HG03108 (cell line): Measurements from ENCODE around the gene JAM3.

ENCODE experiments used
- ATAC-seq: cut with Tn5 transposase; IDR thresholded peaks from one replicate; pipeline ENCODE4 v1.9.1; 2021; ENCODE audit warnings: moderate library complexity; ENCODE audit not compliant: unreplicated experiment

JAM3 gene

DNA sequence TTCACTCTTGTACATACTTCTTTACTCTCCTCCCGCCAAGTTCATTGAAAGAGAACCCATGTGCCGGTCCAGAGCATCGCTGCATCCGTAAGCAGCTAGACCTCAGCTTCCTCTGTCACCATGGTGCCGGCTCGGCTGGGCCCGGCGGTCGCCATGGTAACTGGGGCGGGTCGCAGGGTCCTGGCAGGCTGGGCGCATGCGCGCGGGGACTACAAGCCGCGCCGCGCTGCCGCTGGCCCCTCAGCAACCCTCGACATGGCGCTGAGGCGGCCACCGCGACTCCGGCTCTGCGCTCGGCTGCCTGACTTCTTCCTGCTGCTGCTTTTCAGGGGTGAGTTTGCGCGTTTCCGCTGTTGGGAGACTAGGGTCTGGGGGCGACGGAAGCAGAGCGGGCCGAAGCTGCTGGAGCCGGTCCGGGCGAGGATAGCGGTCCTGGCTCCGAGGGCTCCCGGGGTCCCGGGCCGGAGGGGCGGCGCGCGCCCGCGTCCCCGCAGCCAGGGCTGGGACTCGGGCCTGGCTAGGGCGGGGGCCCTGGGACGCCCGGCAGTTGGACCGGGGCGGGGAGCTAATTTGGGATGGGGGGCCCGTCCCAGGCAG is at the start of gene JAM3:
Gene JAM3, plus strand, starts transcription at position 244 of the 597 bp plus-strand sequence. Its CDS starts 12 bp downstream, at position 256.
- peak; percentile 70 for ATAC-seq

- no peak for ATAC-seq
Observed at GRCh38 chr11:134019500-134019899, 49.4 kb upstream of the JAM3 start.

DNA sequence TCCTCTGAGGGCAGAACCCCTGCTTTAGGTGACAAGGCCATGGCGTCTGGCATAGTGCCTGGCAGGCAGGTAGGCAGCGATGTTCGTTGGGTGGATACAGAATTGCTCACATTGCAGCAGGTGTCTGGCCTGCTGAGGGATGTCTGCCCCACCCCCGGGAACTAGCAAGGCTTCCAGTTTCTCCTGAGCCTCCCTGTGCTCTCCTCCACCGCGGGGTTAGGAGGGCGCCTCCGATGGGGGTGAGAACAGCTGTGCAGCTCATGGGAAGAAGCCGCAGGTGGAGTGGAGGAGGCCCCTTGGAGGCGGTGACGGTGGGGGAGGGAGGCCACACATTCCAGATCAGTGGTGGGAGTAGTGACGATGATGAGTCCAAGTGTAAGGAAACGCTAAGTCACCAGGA is 48.3 kb upstream of the JAM3 start:
- no peak for ATAC-seq

DNA sequence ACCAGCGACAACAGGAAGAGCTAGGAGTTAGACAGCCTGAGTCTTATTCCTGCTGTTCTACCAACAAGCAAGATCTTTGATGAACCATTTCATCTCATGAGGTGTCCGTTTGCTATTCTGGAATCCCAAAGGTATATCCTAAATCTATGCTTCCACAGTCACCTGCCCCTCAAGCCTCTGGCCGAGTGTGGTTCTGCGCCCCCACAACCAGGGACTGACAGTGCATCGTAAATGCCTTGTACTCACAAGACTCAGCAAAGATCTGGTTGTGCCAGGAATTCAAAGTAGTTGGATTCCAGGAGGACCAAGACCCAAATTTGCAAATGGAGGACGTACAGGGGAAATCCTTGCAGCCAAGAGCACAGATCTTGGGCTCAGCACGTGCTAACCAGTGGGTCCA is 47.5 kb upstream of the JAM3 start:
- no peak for ATAC-seq

DNA sequence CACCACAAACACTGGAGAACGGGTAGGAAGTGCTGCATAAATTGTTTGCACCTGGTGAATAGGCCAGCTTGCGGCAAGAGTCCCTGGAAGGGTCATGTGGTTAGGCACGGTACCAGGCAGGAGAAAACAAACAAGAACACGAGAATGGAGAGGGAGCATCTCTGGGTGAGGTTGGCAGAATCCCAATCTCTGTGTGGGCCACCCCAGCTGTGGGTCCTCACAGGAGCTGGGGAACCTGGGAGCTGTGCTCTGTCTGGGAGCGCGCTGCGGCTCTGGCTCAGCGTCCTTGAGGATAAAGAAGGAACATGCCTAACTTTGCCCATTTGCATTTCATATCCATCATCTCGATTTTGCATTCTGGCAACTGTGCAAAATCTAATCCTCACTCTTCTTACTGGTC is 46.1 kb upstream of the JAM3 start:
- ATAC-seq = no peak

DNA sequence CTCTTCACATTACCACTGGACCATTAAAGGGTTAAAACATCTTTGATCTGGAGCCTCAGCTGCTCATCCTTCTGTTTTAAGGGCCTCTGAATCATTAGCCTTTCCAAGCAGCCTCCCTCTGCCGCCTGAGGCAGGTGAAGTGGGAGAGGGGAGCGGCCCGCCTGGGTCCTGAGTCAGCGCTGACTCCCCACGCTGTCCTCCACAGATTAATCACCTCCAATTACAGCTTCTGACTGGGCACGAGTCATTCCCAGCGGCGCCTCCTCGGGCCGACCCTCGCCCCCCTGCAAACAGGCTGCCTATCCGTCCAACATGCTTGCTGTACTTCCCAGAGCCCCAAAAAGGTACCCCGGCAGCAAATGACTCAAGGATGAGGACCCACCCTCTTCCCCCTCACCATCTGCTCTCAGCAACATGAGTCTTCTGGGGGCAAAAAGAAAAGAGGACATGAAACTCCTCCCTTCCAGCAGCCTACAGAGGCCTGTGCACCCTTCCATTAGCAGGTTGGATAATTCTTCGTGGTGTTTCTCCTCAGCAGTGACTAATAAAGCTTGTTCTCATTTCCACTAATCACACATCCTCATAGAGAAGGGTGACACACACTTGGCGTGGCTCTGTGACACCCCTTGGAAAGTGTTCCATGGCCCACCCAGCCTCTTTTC is 44.3 kb upstream of the JAM3 start:
- no peak for ATAC-seq

DNA sequence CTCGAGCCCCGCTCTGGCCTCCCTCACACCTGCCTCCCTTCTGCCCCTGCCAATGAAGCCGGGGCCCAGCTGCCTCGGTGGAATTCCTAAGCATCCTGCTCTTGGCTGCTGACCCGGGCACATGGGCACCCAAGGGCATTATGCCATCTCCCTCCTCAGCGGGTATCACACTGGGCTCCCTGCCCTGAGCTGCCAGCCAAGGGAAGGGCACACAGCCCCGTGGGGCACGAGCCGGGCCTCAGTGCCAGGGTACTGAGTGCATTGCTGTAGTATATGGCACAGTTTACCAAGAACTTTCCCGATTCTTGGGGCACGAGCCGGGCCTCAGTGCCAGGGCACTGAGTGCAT is 43.8 kb upstream of the JAM3 start:
- ATAC-seq = no peak

- ATAC-seq = no peak
Observed at GRCh38 chr11:134026655-134027343, 42.1 kb upstream of the JAM3 start.

DNA sequence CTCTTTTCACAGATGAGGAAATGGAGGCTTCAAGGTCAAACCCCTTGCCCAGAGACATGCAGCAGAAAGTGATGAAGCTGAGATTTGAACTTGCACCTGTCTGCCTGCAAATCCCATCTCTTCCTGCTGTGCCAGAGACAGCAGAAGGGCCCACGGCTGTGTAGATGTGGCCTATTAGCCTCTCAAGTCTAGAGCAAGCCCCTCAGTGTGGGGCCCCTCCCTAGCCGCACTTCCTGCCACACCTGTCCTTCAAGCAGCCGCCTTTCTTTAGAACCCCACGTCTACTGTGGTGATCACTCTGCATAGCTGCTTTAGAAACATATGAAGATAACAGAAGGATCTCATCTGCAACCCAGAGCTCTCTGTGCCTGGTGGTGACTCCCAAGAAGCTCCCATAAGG is 41.2 kb upstream of the JAM3 start:
- no peak for ATAC-seq

DNA sequence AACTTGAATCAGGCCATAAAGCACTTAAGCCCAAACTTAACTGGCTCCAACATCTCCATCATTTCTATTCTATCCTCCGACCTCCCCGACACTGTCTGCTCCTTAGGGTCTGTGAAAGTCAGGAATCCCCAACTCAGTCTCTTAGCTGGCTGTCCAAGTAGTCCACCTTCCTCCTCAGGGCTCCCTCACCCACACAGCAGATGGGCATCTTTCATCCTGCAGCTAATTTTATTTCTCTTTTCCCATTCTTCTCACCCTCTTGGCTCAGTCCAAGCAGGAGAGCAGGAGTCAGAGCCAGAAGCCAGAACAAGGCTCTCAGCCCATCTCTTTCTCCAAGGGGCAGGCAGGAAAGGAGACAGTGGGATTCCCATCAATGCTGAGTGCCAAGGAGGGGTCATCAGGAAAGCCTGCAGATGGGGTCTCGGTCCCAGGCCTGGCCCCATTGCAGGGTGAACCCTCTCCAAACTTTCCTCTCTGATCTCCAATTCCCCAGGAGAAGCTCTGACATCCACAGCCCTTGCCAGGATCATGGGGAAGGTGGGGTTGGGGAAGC is 40.4 kb upstream of the JAM3 start:
- ATAC-seq = no peak

- no peak for ATAC-seq
Observed at GRCh38 chr11:134030853-134031252, 38.0 kb upstream of the JAM3 start.

GRCh38 chr11:134032043-134032442 is 36.8 kb upstream of the JAM3 start:
- no peak for ATAC-seq

GRCh38 chr11:134032501-134033091 is 36.3 kb upstream of the JAM3 start:
- no peak for ATAC-seq

GRCh38 chr11:134033276-134033675 is 35.6 kb upstream of the JAM3 start:
- no peak for ATAC-seq

- ATAC-seq = peak; percentile 51
Observed at GRCh38 chr11:134033696-134034491, 35.0 kb upstream of the JAM3 start.

DNA sequence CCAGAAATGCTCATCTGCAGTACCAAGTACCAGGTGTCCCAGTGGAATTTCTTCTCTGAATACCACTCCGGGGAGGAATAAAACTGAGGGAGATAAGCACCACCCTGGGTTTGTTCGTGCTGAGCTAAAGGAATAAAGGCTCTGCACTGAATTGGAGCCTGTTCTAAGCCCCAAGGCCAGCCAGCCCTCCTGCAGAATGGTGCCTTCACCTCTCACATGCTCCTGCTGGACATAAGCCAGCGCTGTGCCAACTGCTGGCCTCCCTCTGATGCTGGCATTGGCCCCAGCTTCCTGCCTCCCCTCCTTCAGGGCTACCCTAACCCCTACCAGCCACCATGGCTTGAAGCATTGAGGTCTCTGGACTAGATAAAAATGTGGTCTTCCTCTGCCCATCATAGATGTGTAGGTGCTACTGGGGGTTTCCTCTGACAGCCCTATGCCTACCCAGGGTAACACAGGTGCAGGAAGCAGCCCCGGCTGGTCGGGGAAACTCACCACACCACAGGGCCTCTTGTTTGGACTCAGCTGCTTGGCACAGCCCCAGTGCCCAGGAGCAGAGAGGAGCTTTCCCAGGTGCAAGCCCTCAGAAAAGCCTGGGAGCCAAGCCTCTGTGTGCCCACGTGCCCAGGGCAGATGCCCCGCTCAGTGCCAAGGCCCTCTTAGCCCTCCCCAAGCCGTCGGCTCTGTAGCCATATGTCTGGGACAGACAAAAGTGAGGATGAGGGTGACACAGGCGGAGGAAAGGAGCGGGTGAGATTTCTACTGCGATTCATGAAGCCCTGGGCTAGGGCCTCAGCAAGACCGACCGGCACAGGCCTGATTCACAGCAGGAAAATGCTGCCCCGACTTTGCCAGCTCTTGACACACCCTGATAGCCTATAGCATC is 34.1 kb upstream of the JAM3 start:
- ATAC-seq = no peak

- no peak for ATAC-seq
Observed at GRCh38 chr11:134036492-134037045, 32.3 kb upstream of the JAM3 start.

- peak; percentile 66 for ATAC-seq
Observed at GRCh38 chr11:134037046-134037908, 31.6 kb upstream of the JAM3 start.
